ENCODE measurements around the gene TTLL6.

GRCh38 chr17:48718761-48719641, 98.0 kb downstream of the TTLL6 start:
- no peak for TF ChIP-seq CTCF (IDR thresholded peaks at IDR 0.05; ENCODE audit: insufficient read depth, low read length, poor library complexity, severe bottlenecking)
- no peak for TF ChIP-seq EZH2phosphoT487 (conservative IDR thresholded peaks at IDR 0.05; ENCODE audit: low read length)
